Measurements from ENCODE around the gene MTCH2.

The MTCH2 gene

GRCh38 chr11:47611348-47611794, 31.0 kb downstream of the MTCH2 start:
- no peak overlapping the region for H3K4me3 ChIP-seq
- no peaks in the 10 kb centered on the region for H4K20me1 ChIP-seq
- H3K36me3 ChIP-seq = peaks cover 24% of the 10 kb centered on the region
- H3K9me3 ChIP-seq = no peaks in the 10 kb centered on the region
- H3K27me3 ChIP-seq = no peaks in the 10 kb centered on the region
- peak overlapping the region; percentile 67 for H3K27ac ChIP-seq
- peak overlapping the region; percentile 60 for H3K4me2 ChIP-seq
- no peak for TF ChIP-seq Cebpa-rat (IDR thresholded peaks at IDR 0.05)
- H3K9ac ChIP-seq = peak overlapping the region; percentile 7; the same call in 1 of the 2 replicates
- H3K4me1 ChIP-seq = peaks cover 48% of the 10 kb centered on the region

GRCh38 chr11:47609675-47610074, 32.7 kb downstream of the MTCH2 start:
- TF ChIP-seq Cebpa-rat (IDR thresholded peaks at IDR 0.05) = no peak
- no peaks in the 10 kb centered on the region for H4K20me1 ChIP-seq
- H3K4me3 ChIP-seq = no peak overlapping the region
- peaks cover 52% of the 10 kb centered on the region for H3K4me1 ChIP-seq
- no peak overlapping the region for H3K27ac ChIP-seq
- H3K27me3 ChIP-seq = no peaks in the 10 kb centered on the region
- H3K9me3 ChIP-seq = no peaks in the 10 kb centered on the region
- peaks cover 13% of the 10 kb centered on the region; the same call in 1 of the 2 replicates for H3K36me3 ChIP-seq
- H3K4me2 ChIP-seq = no peak overlapping the region
- no peak overlapping the region for H3K9ac ChIP-seq

GRCh38 chr11:47607380-47607779, 35.0 kb downstream of the MTCH2 start:
- peaks cover 38% of the 10 kb centered on the region for H3K4me1 ChIP-seq
- TF ChIP-seq Cebpa-rat (IDR thresholded peaks at IDR 0.05) = no peak
- H3K36me3 ChIP-seq = peaks cover 13% of the 10 kb centered on the region; the same call in 1 of the 2 replicates
- H3K27ac ChIP-seq = no peak overlapping the region
- no peaks in the 10 kb centered on the region for H4K20me1 ChIP-seq
- 0 out of 2 replicates have a peak overlapping the region, but pooled peaks have one; percentile 48 for H3K4me2 ChIP-seq
- no peaks in the 10 kb centered on the region for H3K27me3 ChIP-seq
- no peak overlapping the region for H3K4me3 ChIP-seq
- no peak overlapping the region for H3K9ac ChIP-seq
- no peaks in the 10 kb centered on the region for H3K9me3 ChIP-seq

GRCh38 chr11:47606731-47607130, 35.6 kb downstream of the MTCH2 start:
- Histone ChIP-seq H3K27me3 (no peaks in the 10 kb centered on the region), H3K9me3 (no peaks in the 10 kb centered on the region), H3K27ac (0 out of 2 replicates have a peak overlapping the region, but pooled peaks have one; percentile 10), H3K36me3 (peaks cover 13% of the 10 kb centered on the region; the same call in 1 of the 2 replicates), H3K9ac (peak overlapping the region; percentile 30; the same call in 1 of the 2 replicates), H3K4me3 (no peak overlapping the region), H3K4me1 (peaks cover 31% of the 10 kb centered on the region), H3K4me2 (peak overlapping the region; percentile 48), H4K20me1 (no peaks in the 10 kb centered on the region)
- TF ChIP-seq Cebpa-rat (IDR thresholded peaks at IDR 0.05) = no peak

- Histone ChIP-seq H3K4me2 (peak overlapping the region; percentile 48; the same call in 1 of the 2 replicates), H3K9me3 (no peaks in the 10 kb centered on the region), H3K9ac (no peak overlapping the region), H3K4me1 (peaks cover 23% of the 10 kb centered on the region), H3K27me3 (no peaks in the 10 kb centered on the region), H4K20me1 (no peaks in the 10 kb centered on the region), H3K4me3 (no peak overlapping the region), H3K36me3 (peaks cover 12% of the 10 kb centered on the region; the same call in 1 of the 2 replicates), H3K27ac (no peak overlapping the region)
- no peak for TF ChIP-seq Cebpa-rat (IDR thresholded peaks at IDR 0.05)
These were observed 36.4 kb downstream of the MTCH2 start for GRCh38 chr11:47605921-47606320.

GRCh38 chr11:47603295-47603694, 39.1 kb downstream of the MTCH2 start:
- Histone ChIP-seq H3K27ac (no peak overlapping the region), H3K9ac (no peak overlapping the region), H3K4me1 (peaks cover 16% of the 10 kb centered on the region), H3K4me2 (no peak overlapping the region), H3K9me3 (no peaks in the 10 kb centered on the region), H3K4me3 (no peak overlapping the region), H3K27me3 (no peaks in the 10 kb centered on the region), H4K20me1 (no peaks in the 10 kb centered on the region), H3K36me3 (no peaks in the 10 kb centered on the region; the same call in 1 of the 2 replicates)
- TF ChIP-seq Cebpa-rat (IDR thresholded peaks at IDR 0.05) = no peak

GRCh38 chr11:47599902-47600301, 42.5 kb downstream of the MTCH2 start:
- no peak overlapping the region for H3K9ac ChIP-seq
- H3K4me3 ChIP-seq = no peak overlapping the region
- no peaks in the 10 kb centered on the region for H3K4me1 ChIP-seq
- 0 out of 2 replicates have a peak, but pooled peaks cover 4% of the 10 kb centered on the region for H4K20me1 ChIP-seq
- no peaks in the 10 kb centered on the region for H3K9me3 ChIP-seq
- peaks cover 13% of the 10 kb centered on the region for H3K27me3 ChIP-seq
- no peak overlapping the region for H3K27ac ChIP-seq
- TF ChIP-seq Cebpa-rat (IDR thresholded peaks at IDR 0.05) = no peak
- H3K4me2 ChIP-seq = no peak overlapping the region
- no peaks in the 10 kb centered on the region for H3K36me3 ChIP-seq

- Histone ChIP-seq H3K4me3 (no peak overlapping the region), H3K27ac (no peak overlapping the region), H4K20me1 (0 out of 2 replicates have a peak, but pooled peaks cover 4% of the 10 kb centered on the region), H3K4me1 (peaks cover 32% of the 10 kb centered on the region), H3K9ac (no peak overlapping the region), H3K9me3 (no peaks in the 10 kb centered on the region), H3K27me3 (peaks cover 46% of the 10 kb centered on the region), H3K4me2 (no peak overlapping the region), H3K36me3 (no peaks in the 10 kb centered on the region)
- no peak for TF ChIP-seq Cebpa-rat (IDR thresholded peaks at IDR 0.05)
These were observed 46.4 kb downstream of the MTCH2 start for GRCh38 chr11:47595967-47596366.

GRCh38 chr11:47595029-47595428, 47.3 kb downstream of the MTCH2 start:
- Histone ChIP-seq H3K9me3 (no peaks in the 10 kb centered on the region), H3K27me3 (peaks cover 46% of the 10 kb centered on the region), H3K9ac (no peak overlapping the region), H4K20me1 (0 out of 2 replicates have a peak, but pooled peaks cover 4% of the 10 kb centered on the region), H3K36me3 (0 out of 2 replicates have a peak, but pooled peaks cover 6% of the 10 kb centered on the region), H3K4me3 (no peak overlapping the region), H3K4me1 (peaks cover 41% of the 10 kb centered on the region), H3K27ac (no peak overlapping the region), H3K4me2 (no peak overlapping the region)
- no peak for TF ChIP-seq Cebpa-rat (IDR thresholded peaks at IDR 0.05)

GRCh38 chr11:47593934-47594855, 48.2 kb downstream of the MTCH2 start, which contains the start of gene C1QTNF4:
TSS of gene C1QTNF4 (minus strand) at chr11:47594411. CDS start at chr11:47590810, 3,601 bp downstream.
- Histone ChIP-seq H3K9ac (0 out of 2 replicates have a peak within 1 kb of the TSS, but pooled peaks have one; percentile 4), H3K9me3 (no peaks in the 10 kb centered on the region), H3K27me3 (peaks cover 46% of the 10 kb centered on the region), H3K36me3 (peaks cover 14% of the 10 kb centered on the region; the same call in 1 of the 2 replicates), H3K27ac (no peak within 1 kb of the TSS), H3K4me2 (peak within 1 kb of the TSS; percentile 82), H3K4me3 (peak within 1 kb of the TSS; percentile 22), H4K20me1 (0 out of 2 replicates have a peak, but pooled peaks cover 4% of the 10 kb centered on the region), H3K4me1 (peaks cover 41% of the 10 kb centered on the region)
- no peak for TF ChIP-seq Cebpa-rat (IDR thresholded peaks at IDR 0.05)

Measured in BLaER1 (cell line).